Activated CD8-positive, alpha-beta memory T cell treated with anti-CD3 and anti-CD28 coated beads for 48 hours (primary cell): Measurements from ENCODE around the gene ANKRD17.
"Not testable (repeated sequence)": the region's sequence is repeated elsewhere in the genome, so short reads cannot be mapped to it uniquely, and the experiment has no call there.

ENCODE experiments used
- DNase-seq, 3 experiments: peaks; one replicate each; pipeline ENCODE4 v3.0.0-alpha.2; 2020; ENCODE audit warnings: low read depth in 2 of 3, low spot score in 2 of 3

ANKRD17 gene, protein sequence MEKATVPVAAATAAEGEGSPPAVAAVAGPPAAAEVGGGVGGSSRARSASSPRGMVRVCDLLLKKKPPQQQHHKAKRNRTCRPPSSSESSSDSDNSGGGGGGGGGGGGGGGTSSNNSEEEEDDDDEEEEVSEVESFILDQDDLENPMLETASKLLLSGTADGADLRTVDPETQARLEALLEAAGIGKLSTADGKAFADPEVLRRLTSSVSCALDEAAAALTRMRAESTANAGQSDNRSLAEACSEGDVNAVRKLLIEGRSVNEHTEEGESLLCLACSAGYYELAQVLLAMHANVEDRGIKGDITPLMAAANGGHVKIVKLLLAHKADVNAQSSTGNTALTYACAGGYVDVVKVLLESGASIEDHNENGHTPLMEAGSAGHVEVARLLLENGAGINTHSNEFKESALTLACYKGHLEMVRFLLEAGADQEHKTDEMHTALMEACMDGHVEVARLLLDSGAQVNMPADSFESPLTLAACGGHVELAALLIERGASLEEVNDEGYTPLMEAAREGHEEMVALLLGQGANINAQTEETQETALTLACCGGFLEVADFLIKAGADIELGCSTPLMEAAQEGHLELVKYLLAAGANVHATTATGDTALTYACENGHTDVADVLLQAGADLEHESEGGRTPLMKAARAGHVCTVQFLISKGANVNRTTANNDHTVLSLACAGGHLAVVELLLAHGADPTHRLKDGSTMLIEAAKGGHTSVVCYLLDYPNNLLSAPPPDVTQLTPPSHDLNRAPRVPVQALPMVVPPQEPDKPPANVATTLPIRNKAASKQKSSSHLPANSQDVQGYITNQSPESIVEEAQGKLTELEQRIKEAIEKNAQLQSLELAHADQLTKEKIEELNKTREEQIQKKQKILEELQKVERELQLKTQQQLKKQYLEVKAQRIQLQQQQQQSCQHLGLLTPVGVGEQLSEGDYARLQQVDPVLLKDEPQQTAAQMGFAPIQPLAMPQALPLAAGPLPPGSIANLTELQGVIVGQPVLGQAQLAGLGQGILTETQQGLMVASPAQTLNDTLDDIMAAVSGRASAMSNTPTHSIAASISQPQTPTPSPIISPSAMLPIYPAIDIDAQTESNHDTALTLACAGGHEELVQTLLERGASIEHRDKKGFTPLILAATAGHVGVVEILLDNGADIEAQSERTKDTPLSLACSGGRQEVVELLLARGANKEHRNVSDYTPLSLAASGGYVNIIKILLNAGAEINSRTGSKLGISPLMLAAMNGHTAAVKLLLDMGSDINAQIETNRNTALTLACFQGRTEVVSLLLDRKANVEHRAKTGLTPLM (N-terminal part only)

DNA sequence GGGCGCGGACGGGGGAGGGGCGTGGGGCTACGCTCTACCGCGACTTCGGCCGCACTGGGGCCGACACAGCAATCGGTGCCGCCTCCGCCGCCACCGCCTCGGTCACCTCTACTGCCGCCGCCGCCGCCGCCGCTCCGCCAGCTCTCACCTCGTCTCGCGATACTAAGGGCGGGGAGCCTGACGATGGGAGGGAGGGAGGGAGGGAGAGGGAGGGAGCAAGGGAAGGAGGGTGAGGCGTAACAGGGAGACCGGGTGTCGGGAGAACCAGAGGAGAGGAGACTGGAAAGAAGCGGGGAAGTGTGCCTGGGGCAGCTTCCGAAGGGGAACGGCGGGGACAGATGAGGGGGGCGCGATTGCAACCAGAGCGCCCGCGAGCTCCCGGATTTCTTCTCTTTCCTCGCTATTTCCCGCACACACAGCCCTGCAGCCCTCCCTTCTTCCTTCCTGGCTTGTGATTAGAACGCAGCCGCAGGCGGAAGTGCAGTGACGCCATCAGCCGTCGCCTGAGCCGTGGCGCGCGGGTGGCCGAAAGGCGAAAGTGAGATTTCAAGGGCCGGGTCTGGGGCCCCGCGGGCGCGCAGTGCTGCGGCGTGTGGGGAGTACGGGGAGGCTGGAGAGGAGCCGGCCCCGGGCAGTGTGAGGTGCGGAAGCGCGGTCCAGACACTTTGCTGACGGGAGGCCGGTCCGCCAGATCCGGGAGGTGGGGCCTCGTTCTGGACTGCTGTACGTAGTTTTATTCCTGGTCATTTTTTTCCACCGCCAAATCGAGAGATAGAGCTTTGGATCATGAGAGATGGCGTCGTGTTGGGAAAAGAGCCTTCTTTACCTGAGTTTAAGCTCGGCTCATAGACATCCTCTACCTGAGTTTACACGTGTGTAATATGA is at the start of gene ANKRD17:
TSS of gene ANKRD17 (minus strand) at position 113 of the 885 bp plus-strand sequence. CDS start 130 bp downstream, outside the sequence.
- DNase-seq = peak; percentile 79 to 87 (median 84)

DNA sequence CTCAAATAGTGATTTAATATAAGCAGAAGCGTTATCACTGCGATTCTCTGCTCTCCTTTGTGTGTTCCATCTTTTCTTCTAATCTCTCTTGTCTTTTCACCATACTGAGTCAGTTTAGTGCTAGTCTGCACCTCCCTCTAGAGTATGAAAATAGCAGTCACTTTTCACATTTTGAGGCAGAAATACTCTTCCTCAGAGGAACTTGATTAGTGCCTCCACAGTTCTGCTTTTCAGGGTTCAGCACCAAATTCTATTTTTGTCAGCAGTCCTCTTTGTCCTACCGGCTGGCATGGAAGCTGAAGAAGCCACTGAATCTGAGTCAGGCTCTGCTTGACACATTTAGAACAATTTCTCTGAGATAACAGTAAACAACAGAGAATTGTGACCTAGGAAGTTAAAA is 49.7 kb upstream of the ANKRD17 start:
- DNase-seq = no peak

DNA sequence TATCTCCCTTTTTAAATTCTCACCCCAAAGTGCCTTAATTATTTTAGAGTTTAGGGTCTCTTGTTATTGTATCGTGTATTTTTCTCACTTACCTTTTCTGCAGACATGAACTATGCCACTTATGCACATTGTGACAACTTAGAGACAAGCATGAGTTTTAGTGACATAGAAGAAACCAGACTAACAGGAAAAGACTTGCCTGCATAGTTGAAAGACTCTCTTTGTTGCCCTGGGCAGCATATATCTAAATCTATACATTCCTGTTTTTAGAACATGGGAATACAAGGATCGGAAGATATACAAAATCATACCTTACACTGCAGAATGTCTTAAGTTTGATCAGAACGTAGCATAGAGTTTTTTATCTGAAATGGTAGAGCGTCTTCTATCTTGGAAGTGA is 45.1 kb upstream of the ANKRD17 start:
- no peak for DNase-seq

DNA sequence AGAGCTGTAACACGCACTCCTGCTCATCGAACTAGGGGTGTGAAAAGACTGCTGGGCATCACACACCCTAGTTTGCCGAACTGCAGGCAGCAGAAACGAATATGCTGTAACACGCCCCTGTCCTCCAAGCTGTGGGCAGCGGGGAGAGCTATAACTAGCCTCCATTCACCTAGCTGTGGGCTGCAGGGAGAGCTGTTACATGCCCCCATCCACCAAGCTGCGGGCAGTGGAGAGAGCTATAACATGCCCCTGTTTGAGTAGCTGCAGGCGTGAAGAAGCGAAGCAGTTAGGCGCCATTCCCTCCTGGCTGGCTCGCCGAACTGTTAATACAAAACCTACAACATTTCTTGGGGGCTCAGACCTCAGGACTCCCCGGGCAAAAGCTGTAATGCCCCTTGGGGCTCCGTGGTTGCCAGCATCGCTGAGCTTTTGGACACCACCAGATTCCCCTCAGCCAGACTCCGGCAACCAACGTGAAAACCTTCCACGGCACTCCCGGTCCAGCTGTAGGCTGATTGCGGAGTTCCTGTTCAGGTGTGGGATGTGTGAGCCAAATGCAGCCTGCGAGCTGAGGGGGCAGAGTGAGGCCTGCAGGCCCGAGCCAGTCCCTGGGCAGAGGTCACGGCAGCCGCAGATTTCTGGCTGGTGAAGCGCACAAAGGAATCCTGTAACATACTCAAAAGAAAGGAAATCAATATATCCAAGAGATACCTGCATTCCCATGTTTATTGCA is 41.1 kb upstream of the ANKRD17 start:
- DNase-seq = no peak

DNA sequence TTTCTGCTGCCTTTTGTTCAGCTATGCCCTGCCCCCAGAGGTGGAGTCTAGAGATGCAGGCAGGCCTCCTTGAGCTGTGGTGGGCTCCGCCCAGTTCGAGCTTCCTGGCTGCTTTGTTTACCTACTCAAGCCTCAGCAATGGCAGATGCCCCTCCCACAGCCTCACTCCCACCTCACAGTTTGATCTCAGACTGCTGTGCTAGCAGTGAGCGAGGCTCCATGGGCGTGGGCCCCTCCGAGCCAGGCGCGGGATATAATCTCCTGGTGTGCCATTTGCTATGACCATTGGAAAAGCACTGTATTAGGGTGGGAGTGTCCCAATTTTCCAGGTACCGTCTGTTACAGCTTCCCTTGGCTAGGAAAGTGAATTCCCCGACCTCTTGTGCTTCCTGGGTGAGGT is 34.1 kb upstream of the ANKRD17 start:
- not testable (repeated sequence) for DNase-seq

DNA sequence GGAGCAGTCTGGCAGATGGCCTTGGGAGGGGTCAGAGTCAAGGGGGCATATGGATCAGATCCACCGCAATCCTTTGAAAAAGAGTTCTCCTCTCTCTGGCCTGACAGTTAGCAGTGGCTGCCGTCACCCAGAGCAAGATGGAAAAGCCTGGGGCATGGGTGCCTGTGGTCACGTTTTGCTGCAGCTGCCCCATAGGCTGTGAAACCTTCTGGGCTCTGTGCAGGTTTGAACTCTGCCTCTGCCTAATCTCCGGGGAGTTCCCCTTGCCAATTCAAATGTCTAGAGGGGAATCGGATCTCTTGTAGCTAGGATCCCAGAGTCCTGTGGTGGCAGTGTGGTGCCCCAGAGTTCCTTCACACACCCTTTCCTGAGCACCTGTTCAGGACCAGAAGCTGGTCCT is 23.4 kb upstream of the ANKRD17 start:
- no peak for DNase-seq

DNA sequence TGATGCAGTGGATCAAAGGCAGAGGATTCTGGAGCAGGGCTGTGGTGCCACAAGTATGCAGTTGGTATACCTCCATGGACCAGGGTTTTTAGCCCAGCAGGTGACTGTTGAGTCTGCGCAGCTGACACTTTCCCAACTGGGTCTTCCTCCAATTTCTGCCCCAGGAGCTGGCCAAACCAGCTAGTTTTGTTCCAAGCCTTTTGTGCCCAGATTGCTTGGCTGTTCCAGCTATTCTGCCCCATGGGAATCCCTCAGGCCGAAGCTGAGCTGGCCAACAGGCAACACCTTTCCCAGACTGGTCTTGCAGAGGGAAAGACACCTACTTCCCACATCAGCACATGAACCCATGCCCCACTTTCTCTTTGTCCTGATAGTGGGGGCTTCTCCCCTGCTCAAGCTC is 22.8 kb upstream of the ANKRD17 start:
- DNase-seq = no peak

DNA sequence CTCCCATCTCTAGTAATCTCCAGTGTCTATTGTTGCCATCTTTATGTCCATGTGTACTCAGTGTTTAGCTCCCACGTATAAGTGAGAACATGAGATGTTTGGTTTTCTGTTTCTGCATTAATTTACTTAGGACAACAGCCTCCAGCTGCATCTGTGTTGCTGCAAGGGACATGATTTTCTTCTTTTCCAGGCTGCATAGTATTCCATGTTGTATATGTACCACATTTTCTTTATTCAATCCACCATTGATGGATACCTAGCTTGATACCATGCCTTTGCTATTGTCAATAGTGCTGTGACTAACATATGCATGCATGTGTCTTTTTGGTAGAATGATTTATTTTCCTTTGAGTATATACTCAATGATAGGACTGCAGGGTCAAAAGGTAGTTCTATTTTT is 18.6 kb upstream of the ANKRD17 start:
- no peak for DNase-seq

DNA sequence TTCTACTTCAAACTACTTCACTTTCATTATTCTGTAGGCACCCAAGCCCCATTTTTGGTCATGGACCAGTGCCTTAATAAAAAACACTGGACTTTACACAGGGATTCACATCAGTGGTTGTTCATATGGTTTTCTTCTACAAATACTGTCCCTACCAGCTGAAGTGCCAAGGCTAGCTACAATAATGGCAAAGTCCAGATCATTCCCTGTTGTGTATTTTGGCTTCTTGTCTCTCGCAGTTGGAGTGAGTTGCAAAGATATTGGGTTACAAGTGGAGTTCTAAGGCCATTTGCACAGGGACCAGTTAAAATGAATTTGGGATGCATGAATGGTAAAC is 16.7 kb upstream of the ANKRD17 start:
- no peak for DNase-seq

DNA sequence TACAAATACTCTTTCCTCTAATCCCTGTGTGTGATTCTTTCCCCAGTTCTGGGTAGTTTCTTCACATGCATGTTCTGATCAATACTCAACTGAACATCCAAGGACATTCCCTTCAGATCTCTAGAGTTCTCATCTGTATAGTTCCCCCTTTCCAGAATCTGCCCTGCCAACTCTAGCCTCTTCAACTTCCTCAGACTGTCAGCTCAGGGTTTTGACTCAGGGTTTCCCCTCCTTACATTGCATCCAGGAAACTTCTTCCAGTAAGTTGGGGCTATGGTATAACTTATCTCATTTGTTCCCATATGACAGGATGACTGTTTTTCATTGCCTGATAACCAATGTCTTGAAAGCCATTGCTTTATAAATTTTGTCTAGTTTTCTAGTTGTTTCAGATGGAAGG is 14.2 kb upstream of the ANKRD17 start:
- DNase-seq = no peak

DNA sequence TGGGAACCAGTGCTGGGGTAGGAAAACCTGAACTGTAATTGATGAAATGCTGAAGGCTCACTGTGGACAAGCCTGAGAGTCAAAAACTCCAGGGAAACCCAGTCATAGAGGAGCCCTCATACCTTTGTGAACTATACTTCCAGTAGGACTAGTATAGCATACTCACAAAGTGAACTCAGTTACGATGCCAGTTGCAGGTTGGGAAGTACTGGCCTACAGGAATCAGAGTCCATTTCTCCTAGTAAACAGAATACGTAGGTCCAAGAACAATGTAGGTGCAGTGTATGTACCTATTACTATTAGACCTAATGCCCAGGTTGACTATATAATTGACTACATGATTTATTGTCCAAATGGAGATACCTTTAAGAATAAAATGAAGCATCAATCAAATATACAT is 8.5 kb upstream of the ANKRD17 start:
- DNase-seq = no peak

DNA sequence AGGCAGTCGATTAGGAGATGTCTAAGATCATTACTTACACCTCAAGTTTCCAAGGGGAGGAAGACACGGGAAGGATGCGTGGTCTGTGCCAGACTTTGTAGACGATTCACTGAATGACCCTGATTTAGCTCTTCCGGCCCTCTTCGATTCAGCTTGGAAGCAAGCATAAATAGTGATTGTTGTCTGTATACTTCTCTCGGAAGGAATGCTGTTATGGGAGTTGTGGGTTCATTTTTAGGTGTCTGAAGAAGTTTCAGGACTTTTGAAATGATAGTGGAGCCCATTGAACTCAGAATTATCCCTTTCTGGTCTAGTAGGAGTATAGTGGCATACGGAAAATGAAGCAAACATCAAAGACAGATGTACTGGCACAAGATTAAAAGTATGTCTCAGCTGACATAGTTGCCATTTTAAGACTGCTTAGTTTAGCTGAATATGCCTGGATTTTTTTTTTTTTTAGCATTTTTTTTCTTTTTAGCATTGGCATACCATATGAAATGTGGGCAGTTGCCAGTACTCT is 1.0 kb upstream of the ANKRD17 start:
- no peak for DNase-seq

DNA sequence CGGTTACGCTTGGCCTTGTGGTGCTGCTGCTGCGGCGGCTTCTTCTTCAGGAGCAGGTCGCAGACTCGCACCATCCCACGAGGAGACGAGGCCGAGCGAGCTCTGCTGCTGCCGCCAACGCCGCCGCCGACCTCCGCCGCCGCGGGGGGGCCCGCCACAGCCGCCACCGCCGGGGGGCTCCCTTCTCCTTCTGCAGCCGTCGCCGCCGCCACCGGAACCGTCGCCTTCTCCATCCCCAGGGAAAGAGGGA is 237 bp downstream of the ANKRD17 start:
- no peak for DNase-seq

DNA sequence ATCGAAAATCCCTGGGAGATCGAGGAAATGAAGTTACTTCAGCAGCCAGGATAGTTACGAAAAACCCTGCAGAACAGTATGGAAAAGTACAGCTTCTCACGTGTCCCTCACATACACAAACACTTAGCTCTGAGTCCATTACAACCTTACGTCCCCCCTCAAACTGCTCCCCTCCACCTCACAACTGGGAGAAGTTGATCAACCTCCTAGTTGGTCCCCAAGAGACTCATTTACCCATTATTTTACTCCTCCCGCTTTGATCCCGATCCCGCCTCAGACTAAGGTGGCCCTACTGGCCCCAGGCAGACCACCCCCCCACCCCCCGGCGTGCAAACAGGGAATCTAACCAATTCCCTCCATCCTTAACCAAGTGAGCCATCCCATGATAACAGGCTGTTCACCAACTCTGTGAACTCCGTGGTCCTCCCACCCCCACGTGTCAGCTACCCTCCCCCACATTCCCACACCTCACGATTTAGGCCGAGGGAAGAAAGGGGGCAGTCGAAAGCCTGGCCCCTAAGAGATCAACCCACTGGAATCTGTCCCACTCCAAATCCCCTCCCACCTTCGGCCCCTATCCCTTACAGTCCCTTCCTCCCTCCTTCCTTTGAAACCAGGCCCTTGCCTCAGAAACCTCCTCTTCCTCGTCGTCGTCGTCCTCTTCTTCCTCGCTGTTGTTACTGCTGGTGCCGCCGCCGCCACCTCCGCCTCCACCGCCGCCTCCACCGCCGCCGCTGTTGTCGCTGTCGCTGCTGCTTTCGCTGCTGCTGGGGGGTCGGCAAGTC is 755 bp downstream of the ANKRD17 start:
- DNase-seq = peak in 2 of 3 experiments; percentile 11 to 27

DNA sequence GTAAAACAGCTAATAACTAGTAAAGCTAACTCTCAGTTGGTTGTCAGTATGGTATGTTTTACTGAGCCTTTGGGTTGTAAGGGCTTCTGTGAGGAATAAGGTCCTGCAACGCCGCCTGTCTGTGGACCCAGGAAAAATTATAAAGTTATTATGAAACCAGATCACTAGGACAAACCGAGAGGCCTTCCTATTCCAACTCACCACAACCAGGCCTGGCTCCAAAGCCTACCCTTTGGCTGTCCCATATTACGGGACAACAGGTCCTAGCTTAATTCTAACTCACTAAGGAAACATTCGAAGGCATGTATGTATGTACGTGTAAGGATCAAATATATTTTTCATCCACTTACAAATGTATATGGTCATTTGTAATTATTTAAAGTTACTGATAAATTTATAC is 1.4 kb downstream of the ANKRD17 start:
- DNase-seq = peak in 2 of 3 experiments; percentile 20 to 26

DNA sequence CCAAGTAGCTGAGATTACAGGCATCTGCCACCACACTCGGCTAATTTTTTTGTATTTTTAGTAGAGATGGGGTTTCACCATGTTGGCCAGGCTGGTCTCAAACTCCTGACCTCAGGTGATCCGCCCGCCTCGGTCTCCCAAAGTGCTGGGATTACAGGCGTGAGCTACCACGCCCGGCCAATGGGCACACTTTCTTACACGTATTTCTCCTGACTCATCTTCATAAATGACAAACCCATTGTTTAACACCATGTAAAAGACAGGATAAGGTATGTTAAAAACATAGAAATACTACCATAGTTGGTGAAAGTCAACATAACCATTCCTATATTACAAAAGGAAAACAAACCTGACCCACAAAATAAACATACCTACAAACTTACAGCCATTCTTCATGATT is 2.8 kb downstream of the ANKRD17 start:
- not testable (repeated sequence) for DNase-seq

DNA sequence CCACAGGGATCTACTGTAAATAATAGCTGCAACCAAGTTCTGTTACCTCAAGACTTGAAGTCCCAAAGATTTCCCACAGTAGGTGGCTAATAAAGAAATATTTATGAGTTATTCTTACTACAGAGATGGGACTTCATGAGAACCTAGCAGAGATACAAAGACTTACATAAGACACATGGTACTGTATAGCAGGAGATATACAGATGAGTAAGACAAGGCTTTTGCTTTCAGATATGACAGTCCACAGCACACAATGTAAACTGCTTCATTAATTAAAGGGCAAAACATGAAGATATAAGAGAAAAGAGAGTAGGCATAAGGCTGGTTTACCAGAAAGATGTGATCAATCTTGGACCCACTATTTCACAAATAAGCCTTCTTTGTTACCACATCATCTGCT is 6.6 kb downstream of the ANKRD17 start:
- no peak for DNase-seq

DNA sequence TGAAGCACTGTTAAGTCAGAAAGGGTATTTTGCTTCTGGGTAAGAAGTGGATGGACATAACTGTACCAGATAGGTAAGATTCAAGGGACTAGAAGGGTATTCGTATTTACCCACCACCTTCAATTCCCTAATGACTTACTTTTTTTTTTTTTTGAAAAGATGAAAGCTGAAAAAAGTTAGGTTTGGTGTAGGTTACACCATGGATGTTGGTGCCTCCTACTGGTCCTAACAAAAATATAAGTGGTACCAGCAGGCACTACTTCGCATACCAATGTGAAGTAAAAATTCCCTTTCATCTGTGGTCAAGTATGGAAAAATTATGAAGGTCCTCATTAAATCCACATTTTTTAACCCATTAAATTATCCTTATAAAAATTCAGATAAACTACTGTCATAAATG is 7.2 kb downstream of the ANKRD17 start:
- no peak for DNase-seq

DNA sequence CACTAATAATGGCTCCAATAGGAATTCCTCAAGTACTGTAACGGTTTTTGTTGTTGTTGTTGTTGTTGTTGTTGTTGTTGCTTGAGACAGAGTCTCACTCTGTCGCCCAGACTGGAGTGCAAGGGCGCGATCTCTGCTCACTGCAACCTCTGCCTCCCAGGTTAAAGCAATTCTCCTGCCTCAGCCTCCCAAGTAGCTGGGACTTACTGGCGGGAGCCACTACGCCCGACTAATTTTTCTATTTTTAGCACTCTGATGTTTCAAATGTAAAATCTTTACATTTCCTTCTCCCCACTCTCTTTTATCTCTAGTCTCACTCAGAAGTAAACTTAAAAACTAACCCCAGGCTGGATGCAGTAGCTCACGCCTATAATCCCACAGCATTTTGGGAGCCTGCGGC is 8.0 kb downstream of the ANKRD17 start:
- no peak for DNase-seq
